Measurements from ENCODE around the gene KRTAP4-16.
"Not testable (repeated sequence)": the region's sequence is repeated elsewhere in the genome, so short reads cannot be mapped to it uniquely, and the experiment has no call there.

Gene KRTAP4-16

GRCh38 chr17:41101586-41102259 lies at the start of gene KRTAP4-16:
Gene KRTAP4-16, minus strand, starts transcription at chr17:41102209. Its CDS starts 0 bp downstream, at chr17:41102209.
- no peaks in the 10 kb centered on the region for H3K4me1 Mint-ChIP-seq
- no peak for DNase-seq
- CTCF ChIA-PET, result no interaction called here
- H3K27me3 Mint-ChIP-seq, result peaks cover 13% of the 10 kb centered on the region
- H3K4me3 Mint-ChIP-seq, result no peak within 1 kb of the TSS
- no peaks in the 10 kb centered on the region for H3K36me3 Mint-ChIP-seq
- no peaks in the 10 kb centered on the region for H3K9me3 Mint-ChIP-seq
- H3K27ac Mint-ChIP-seq, result no peak within 1 kb of the TSS

- CTCF ChIA-PET, result no interaction called here
- DNase-seq, result no peak
- H3K27ac Mint-ChIP-seq, result no peak overlapping the region
- no peak overlapping the region for H3K4me3 Mint-ChIP-seq
- no peaks in the 10 kb centered on the region for H3K36me3 Mint-ChIP-seq
- H3K4me1 Mint-ChIP-seq, result no peaks in the 10 kb centered on the region
- no peaks in the 10 kb centered on the region for H3K9me3 Mint-ChIP-seq
- H3K27me3 Mint-ChIP-seq, result peaks cover 4% of the 10 kb centered on the region
These were observed 49.5 kb upstream of the KRTAP4-16 start for GRCh38 chr17:41151525-41151924.

- H3K4me3 Mint-ChIP-seq, result no peak overlapping the region
These were observed 48.0 kb upstream of the KRTAP4-16 start for GRCh38 chr17:41150026-41150425.

GRCh38 chr17:41149652-41149985 lies 47.6 kb upstream of the KRTAP4-16 start, which contains the start of gene KRTAP4-5:
Gene KRTAP4-5, minus strand, starts transcription at chr17:41149825. Its CDS starts 58 bp downstream, at chr17:41149767.
- Mint-ChIP-seq H3K4me3 (no peak within 1 kb of the TSS), H3K36me3 (no peaks in the 10 kb centered on the region), H3K9me3 (no peaks in the 10 kb centered on the region), H3K27me3 (peaks cover 4% of the 10 kb centered on the region), H3K27ac (no peak within 1 kb of the TSS), H3K4me1 (no peaks in the 10 kb centered on the region)
- DNase-seq, result no peak
- CTCF ChIA-PET, result no interaction called here

More at GRCh38 chr17:41150026-41150425, 48.0 kb upstream of the KRTAP4-16 start:
- no peaks in the 10 kb centered on the region for H3K4me1 Mint-ChIP-seq
- H3K36me3 Mint-ChIP-seq, result no peaks in the 10 kb centered on the region
- H3K27ac Mint-ChIP-seq, result no peak overlapping the region
- no peak for DNase-seq
- CTCF ChIA-PET, result no interaction called here
- no peaks in the 10 kb centered on the region for H3K9me3 Mint-ChIP-seq
- peaks cover 4% of the 10 kb centered on the region for H3K27me3 Mint-ChIP-seq

GRCh38 chr17:41148971-41149651 lies 47.1 kb upstream of the KRTAP4-16 start:
- H3K36me3 Mint-ChIP-seq, H3K4me3 Mint-ChIP-seq, CTCF ChIA-PET: not testable (repeated sequence)

GRCh38 chr17:41147531-41148204 lies 45.7 kb upstream of the KRTAP4-16 start:
- Mint-ChIP-seq H3K36me3 (no peaks in the 10 kb centered on the region), H3K4me1 (no peaks in the 10 kb centered on the region), H3K4me3 (no peak overlapping the region), H3K27ac (no peak overlapping the region), H3K27me3 (no peaks in the 10 kb centered on the region), H3K9me3 (peaks cover 9% of the 10 kb centered on the region)
- no peak for DNase-seq
- CTCF ChIA-PET, result no interaction called here

More at GRCh38 chr17:41148971-41149651, 47.1 kb upstream of the KRTAP4-16 start:
- not testable (repeated sequence) for H3K9me3 Mint-ChIP-seq, H3K27ac Mint-ChIP-seq, DNase-seq, H3K27me3 Mint-ChIP-seq, H3K4me1 Mint-ChIP-seq

- peaks cover 19% of the 10 kb centered on the region for H3K9me3 Mint-ChIP-seq
- no peak overlapping the region for H3K4me3 Mint-ChIP-seq
- CTCF ChIA-PET, result no interaction called here
- no peaks in the 10 kb centered on the region for H3K27me3 Mint-ChIP-seq
- no peaks in the 10 kb centered on the region for H3K36me3 Mint-ChIP-seq
- DNase-seq, result no peak
- no peak overlapping the region for H3K27ac Mint-ChIP-seq
- no peaks in the 10 kb centered on the region for H3K4me1 Mint-ChIP-seq
These were observed 43.3 kb upstream of the KRTAP4-16 start for GRCh38 chr17:41145261-41145660.

GRCh38 chr17:41144846-41145245 lies 42.8 kb upstream of the KRTAP4-16 start:
- peaks cover under 1% of the 10 kb centered on the region for H3K27me3 Mint-ChIP-seq
- H3K27ac Mint-ChIP-seq, result no peak overlapping the region
- no peaks in the 10 kb centered on the region for H3K4me1 Mint-ChIP-seq
- CTCF ChIA-PET, result no interaction called here
- H3K9me3 Mint-ChIP-seq, result peaks cover 19% of the 10 kb centered on the region
- no peak overlapping the region for H3K4me3 Mint-ChIP-seq
- no peak for DNase-seq
- no peaks in the 10 kb centered on the region for H3K36me3 Mint-ChIP-seq

- Mint-ChIP-seq H3K27me3 (peaks cover 4% of the 10 kb centered on the region), H3K9me3 (peaks cover 24% of the 10 kb centered on the region), H3K4me1 (no peaks in the 10 kb centered on the region), H3K27ac (no peak overlapping the region), H3K4me3 (no peak overlapping the region), H3K36me3 (no peaks in the 10 kb centered on the region)
- CTCF ChIA-PET, result no interaction called here
- DNase-seq, result no peak
These were observed 39.4 kb upstream of the KRTAP4-16 start for GRCh38 chr17:41141361-41141760.

- Mint-ChIP-seq H3K4me3 (no peak within 1 kb of the TSS), H3K27me3 (peaks cover 4% of the 10 kb centered on the region), H3K4me1 (no peaks in the 10 kb centered on the region), H3K36me3 (no peaks in the 10 kb centered on the region), H3K9me3 (peaks cover 24% of the 10 kb centered on the region), H3K27ac (no peak within 1 kb of the TSS)
- DNase-seq, result no peak
- CTCF ChIA-PET, result no interaction called here
These were observed 38.5 kb upstream of the KRTAP4-16 start, which contains the start of gene KRTAP4-6 for GRCh38 chr17:41140360-41141131. Gene KRTAP4-6, minus strand, starts transcription at chr17:41140544. Its CDS starts 57 bp downstream, at chr17:41140487.

- DNase-seq, H3K36me3 Mint-ChIP-seq, H3K27ac Mint-ChIP-seq, H3K4me3 Mint-ChIP-seq, H3K4me1 Mint-ChIP-seq, H3K27me3 Mint-ChIP-seq, CTCF ChIA-PET: not testable (repeated sequence)
- H3K9me3 Mint-ChIP-seq, result peaks cover 24% of the 10 kb centered on the region
These were observed 37.9 kb upstream of the KRTAP4-16 start for GRCh38 chr17:41139865-41140264.

- DNase-seq, result no peak
- CTCF ChIA-PET, result no interaction called here
- Mint-ChIP-seq H3K4me3 (no peak overlapping the region), H3K4me1 (no peaks in the 10 kb centered on the region), H3K27ac (no peak overlapping the region), H3K9me3 (peaks cover 2% of the 10 kb centered on the region), H3K27me3 (no peaks in the 10 kb centered on the region), H3K36me3 (no peaks in the 10 kb centered on the region)
These were observed 32.1 kb upstream of the KRTAP4-16 start for GRCh38 chr17:41133880-41134735.

GRCh38 chr17:41131979-41132378 lies 30.0 kb upstream of the KRTAP4-16 start:
- Mint-ChIP-seq H3K27me3 (no peaks in the 10 kb centered on the region), H3K27ac (no peak overlapping the region), H3K9me3 (no peaks in the 10 kb centered on the region), H3K4me1 (no peaks in the 10 kb centered on the region), H3K36me3 (no peaks in the 10 kb centered on the region), H3K4me3 (no peak overlapping the region)
- CTCF ChIA-PET, result no interaction called here
- no peak for DNase-seq
